Natural killer cell (primary cell): Measurements from ENCODE around the gene CCDC9B. TPM values are rescaled to one million over a fixed set of nuclear protein-coding genes. Genes with fewer than 3 reads are reported as not detected.

Experiments used
- ATAC-seq, 3 donors: fragments of 150-1000 bp in 2 of 3; fragments of 200-7000 bp in 1 of 3; cut with Tn5 transposase; 1 replicate in 1 of 3; 2 replicates in 2 of 3; pipeline ENCODE4 v1.10.0; 2021; ENCODE audit warnings: mild to moderate bottlenecking in 2 of 3, moderate library complexity in 2 of 3
- DNase-seq, 2 donors: peaks; one replicate each; pipeline versions ENCODE4 v3.0.0 to v3.0.0-alpha.2; 2013 to 2021; ENCODE audit warnings: mixed read lengths in 1 of 2
- H3K27ac ChIP-seq: one replicate; pipeline ENCODE4 v1.5.1; 2013; ENCODE audit warnings: mild to moderate bottlenecking, low read length
- H3K27me3 ChIP-seq: one replicate; pipeline ENCODE4 v1.6.1; 2013; ENCODE audit warnings: low read length; ENCODE audit not compliant: control insufficient read depth, insufficient read depth
- H3K36me3 ChIP-seq: one replicate; pipeline ENCODE4 v1.6.1; 2013; ENCODE audit warnings: low read length; ENCODE audit not compliant: control insufficient read depth, insufficient read depth
- H3K4me1 ChIP-seq: one replicate; pipeline ENCODE4 v1.6.1; 2013; ENCODE audit warnings: low read length; ENCODE audit not compliant: control insufficient read depth, insufficient read depth
- H3K4me3 ChIP-seq: one replicate; pipeline ENCODE4 v1.5.1; 2013; ENCODE audit warnings: low read length
- H3K9me3 ChIP-seq: one replicate; pipeline ENCODE4 v1.6.1; 2013; ENCODE audit warnings: low read length; ENCODE audit not compliant: control insufficient read depth, insufficient read depth
- H3K27ac Mint-ChIP-seq, 2 donors: one replicate each; pipeline ENCODE4 v1.8.0; 2022; ENCODE audit warnings: mild to moderate bottlenecking in 2 of 2, mixed read lengths in 2 of 2, moderate library complexity in 1 of 2
- H3K27me3 Mint-ChIP-seq, 2 donors: one replicate each; pipeline ENCODE4 v1.8.0; 2022; ENCODE audit warnings: low read depth in 2 of 2, mixed read lengths in 2 of 2
- H3K36me3 Mint-ChIP-seq: one replicate; pipeline ENCODE4 v1.8.0; 2022; ENCODE audit warnings: mixed read lengths
- H3K4me1 Mint-ChIP-seq, 2 donors: one replicate each; pipeline ENCODE4 v1.8.0; 2022; ENCODE audit warnings: mixed read lengths in 2 of 2
- H3K4me3 Mint-ChIP-seq: one replicate; pipeline ENCODE4 v1.8.0; 2022; ENCODE audit warnings: mild to moderate bottlenecking, moderate library complexity, mixed read lengths
- H3K9me3 Mint-ChIP-seq, 2 donors: one replicate each; pipeline ENCODE4 v1.8.0; 2022; ENCODE audit warnings: mixed read lengths in 2 of 2
- CTCF ChIP-seq: fragments of 200-600 bp; IDR thresholded peaks from one replicate; pipeline ENCODE4 v1.8.0; 2022; ENCODE audit warnings: antibody characterized with exemption
- WGBS: methylation state at CpG from one replicate; pipeline ENCODE4 v1.1.7; 2013; ENCODE audit warnings: missing lambda C conversion rate; ENCODE audit not compliant: insufficient coverage; 5-methylcytosine and 5-hydroxymethylcytosine counted together
- intact Hi-C: fragments of 100-400 bp; cut with micrococcal nuclease; formaldehyde crosslinking; loops from one replicate; pipeline ENCODE4 v1.14.2; 2022
- total RNA-seq, 4 donors: library from RNA; stranded (reverse); fragments of 120-200 nt in 1 of 4; gene quantifications; one replicate each; pipeline versions ENCODE4 v1.2.3 to v1.2.4, GENCODE V29; 2013 to 2022

The CCDC9B gene
- total RNA-seq, 3 donors from 2014 or later (not counting 1 experiment from before 2014, with no cell fraction given), result 4.4 to 5.3 (median 4.7) TPM

- H3K27ac Mint-ChIP-seq, result no peak overlapping the region
- ATAC-seq (no peak), DNase-seq (no peak)
- H3K4me1 Mint-ChIP-seq, result peaks cover 0 to 5% of the 10 kb centered on the region in 2 donors
- no peaks in the 10 kb centered on the region for H3K36me3 Mint-ChIP-seq
- TF ChIP-seq CTCF, result no peak
- Histone ChIP-seq H3K36me3 (no peaks in the 10 kb centered on the region), H3K27me3 (no peaks in the 10 kb centered on the region), H3K27ac (no peak overlapping the region), H3K4me3 (no peak overlapping the region), H3K9me3 (no peaks in the 10 kb centered on the region), H3K4me1 (peaks cover 9% of the 10 kb centered on the region)
- no peaks in the 10 kb centered on the region for H3K27me3 Mint-ChIP-seq
- no peak overlapping the region for H3K4me3 Mint-ChIP-seq
- intact Hi-C loops, result no loop called here
- WGBS, result 93% methylated on average over 11 of the region's 11 CpGs
- H3K9me3 Mint-ChIP-seq, result no peaks in the 10 kb centered on the region
These were observed 7.1 kb upstream of the CCDC9B start for GRCh38 chr15:40347559-40348473.

GRCh38 chr15:40346579-40347558 lies 6.1 kb upstream of the CCDC9B start:
- 91% methylated on average over 15 of the region's 15 CpGs for WGBS
- H3K27me3 Mint-ChIP-seq, result no peaks in the 10 kb centered on the region
- intact Hi-C loops, result no loop called here

DNA sequence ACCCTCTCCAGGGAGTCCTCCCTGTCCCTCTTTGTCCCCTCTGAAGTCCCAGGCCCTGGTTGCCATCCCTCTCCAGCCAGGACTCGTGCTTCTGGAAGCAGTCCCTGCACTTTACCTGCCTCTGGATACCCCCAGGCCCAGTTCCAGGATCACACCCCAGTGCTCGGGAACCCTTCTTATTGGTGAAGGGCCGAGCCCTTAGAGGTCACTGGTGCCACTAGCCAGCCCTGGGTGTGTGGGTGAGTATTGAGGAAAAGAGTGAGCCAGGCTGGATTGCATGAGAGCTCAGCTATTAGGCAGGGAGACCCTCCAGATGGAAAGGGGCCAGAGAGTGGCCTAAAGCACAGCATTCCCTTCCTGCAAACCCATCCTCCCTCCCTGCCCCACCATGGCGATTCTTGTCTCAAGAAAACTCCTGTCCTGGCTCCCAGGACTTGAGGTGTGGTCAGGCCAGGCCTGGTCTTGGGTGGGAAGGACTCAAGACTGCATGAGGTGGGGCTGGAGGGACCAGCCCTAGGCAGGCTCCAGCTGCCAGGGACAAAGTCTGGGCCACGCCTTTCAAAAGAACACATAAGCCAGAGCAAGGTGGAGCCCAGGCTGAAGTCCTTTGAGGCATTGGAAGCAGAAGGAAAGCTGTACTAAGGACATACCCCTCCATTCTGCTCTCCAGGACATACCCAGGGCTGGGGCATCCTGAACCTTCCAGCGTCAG lies 5.3 kb upstream of the CCDC9B start:
- Mint-ChIP-seq H3K27me3 (no peaks in the 10 kb centered on the region), H3K27ac (no peak overlapping the region), H3K4me3 (no peak overlapping the region), H3K36me3 (no peaks in the 10 kb centered on the region), H3K9me3 (no peaks in the 10 kb centered on the region), H3K4me1 (peaks cover 0 to 5% of the 10 kb centered on the region in 2 donors)
- Histone ChIP-seq H3K27me3 (no peaks in the 10 kb centered on the region), H3K36me3 (no peaks in the 10 kb centered on the region), H3K27ac (no peak overlapping the region), H3K4me1 (peaks cover 9% of the 10 kb centered on the region), H3K4me3 (no peak overlapping the region), H3K9me3 (no peaks in the 10 kb centered on the region)
- intact Hi-C loops, result no loop called here
- no peak for TF ChIP-seq CTCF
- ATAC-seq (no peak), DNase-seq (no peak)
- WGBS, result 84% methylated on average over 6 of the region's 6 CpGs

More at GRCh38 chr15:40346579-40347558, 6.1 kb upstream of the CCDC9B start:
- H3K9me3 Mint-ChIP-seq, result no peaks in the 10 kb centered on the region
- Histone ChIP-seq H3K4me3 (no peak overlapping the region), H3K4me1 (peaks cover 9% of the 10 kb centered on the region), H3K27ac (no peak overlapping the region), H3K36me3 (no peaks in the 10 kb centered on the region), H3K9me3 (no peaks in the 10 kb centered on the region), H3K27me3 (no peaks in the 10 kb centered on the region)
- ATAC-seq, result no peak
- DNase-seq, result no peak
- peaks cover 0 to 5% of the 10 kb centered on the region in 2 donors for H3K4me1 Mint-ChIP-seq
- no peak for TF ChIP-seq CTCF
- no peak overlapping the region for H3K4me3 Mint-ChIP-seq
- no peaks in the 10 kb centered on the region for H3K36me3 Mint-ChIP-seq
- no peak overlapping the region for H3K27ac Mint-ChIP-seq
